SKM-1 treated with dmso at 0.1 percent for 144 hours (cell line): ENCODE data around the gene PRKAA1.
"Not testable (repeated sequence)": the region's sequence is repeated elsewhere in the genome, so short reads cannot be mapped to it uniquely, and the experiment has no call there.

Experiments used
- DNase-seq: peaks from one replicate; lab custom pipeline; 2025; ENCODE audit not compliant: unreplicated experiment; lab: John Stamatoyannopoulos, UW

Gene PRKAA1

GRCh38 chr5:40826489-40827187 is 28.5 kb upstream of the PRKAA1 start:
- DNase-seq = no peak

DNA sequence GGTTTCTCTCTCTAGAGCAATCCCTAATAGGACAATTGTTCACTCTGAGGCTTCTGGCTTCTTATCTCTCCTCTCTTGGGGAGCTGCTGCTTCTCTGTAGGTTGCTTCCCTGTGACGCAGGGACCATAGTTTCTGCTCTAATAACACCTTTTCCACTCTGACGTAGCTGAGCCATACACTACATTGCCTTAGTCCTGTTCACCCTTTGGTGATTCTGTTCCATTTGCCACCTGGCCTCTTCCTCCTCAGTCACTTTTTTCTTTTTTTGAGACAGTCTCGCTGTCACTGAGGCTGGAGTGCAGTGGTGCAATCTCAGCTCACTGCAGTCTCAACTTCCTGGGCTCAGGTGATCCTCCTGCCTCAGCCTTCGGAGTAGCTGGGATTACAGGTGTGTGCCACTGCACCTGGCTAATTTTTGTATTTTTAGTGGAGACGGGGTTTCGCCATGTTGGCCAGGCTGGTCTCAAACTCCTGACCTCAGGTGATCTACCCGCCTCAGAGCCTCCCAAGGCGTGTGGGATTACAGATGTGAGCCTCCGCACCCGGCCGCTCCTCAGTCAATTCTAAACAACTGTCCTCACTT is 27.4 kb upstream of the PRKAA1 start:
- not testable (repeated sequence) for DNase-seq

GRCh38 chr5:40823459-40823858 is 25.3 kb upstream of the PRKAA1 start:
- DNase-seq = no peak

DNA sequence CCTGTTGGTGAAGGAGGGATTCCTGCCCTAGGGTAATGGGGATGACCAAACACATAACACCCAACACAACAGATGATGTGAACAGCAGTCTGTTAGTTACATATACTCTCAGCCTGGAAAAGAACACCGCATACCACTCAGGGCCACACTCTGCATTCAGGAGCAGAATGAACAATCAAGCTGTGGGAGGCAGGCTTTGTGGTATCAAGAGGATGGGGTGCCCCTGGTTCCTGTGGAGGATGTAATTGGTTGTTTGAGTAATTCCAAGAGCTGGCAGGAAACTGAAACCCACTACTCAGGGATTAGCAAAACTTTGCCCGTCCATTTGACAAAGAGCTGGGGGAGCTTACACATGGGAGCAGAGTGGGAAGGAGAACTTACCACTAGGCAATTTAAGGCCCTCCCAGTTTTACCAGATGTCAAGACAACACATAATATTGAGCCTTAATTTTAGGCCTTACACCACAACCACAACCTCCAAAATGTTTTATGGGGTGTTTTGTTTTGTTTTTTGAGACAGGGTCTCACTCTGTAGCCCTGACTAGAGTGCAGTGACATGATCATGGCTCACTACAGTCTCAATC is 15.6 kb upstream of the PRKAA1 start:
- no peak for DNase-seq

GRCh38 chr5:40812125-40812524 is 14.0 kb upstream of the PRKAA1 start:
- no peak for DNase-seq

DNA sequence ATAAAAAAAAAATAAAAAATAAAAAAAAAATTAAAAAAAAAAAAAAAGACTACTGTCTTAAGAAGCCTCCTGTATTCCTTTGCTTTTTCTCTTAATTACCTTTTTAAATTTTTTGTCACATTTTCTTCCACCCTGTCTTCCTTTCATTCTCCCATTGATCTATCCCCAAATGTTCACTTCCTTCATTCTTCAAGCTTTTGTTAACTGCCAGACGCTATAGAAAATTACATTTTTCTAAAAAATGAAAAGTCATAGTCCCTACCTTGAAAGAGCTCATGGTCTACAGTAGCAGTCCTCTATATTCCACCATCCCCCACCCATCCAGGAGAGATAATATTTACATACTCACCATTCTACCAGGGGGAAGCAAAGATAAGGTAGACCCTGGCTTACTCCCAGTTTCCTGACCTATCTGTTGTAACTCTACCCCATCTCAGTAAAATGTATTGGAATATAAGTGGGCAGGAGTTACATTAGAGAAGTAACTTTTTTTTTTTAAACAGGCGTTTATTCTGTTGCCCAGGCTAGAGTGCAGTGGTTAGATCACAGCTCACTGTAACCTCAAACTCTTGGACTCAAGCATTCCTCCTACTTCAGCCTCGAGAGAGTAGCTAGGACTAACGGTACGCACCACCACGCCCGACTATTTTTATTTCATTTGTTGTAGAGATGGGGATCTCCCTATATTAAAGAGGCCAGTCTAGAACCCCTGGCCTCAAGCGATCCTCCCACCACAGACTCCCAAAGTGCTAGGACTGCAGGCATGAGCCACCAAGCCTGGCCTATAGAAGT is 3.8 kb upstream of the PRKAA1 start:
- DNase-seq = no peak

DNA sequence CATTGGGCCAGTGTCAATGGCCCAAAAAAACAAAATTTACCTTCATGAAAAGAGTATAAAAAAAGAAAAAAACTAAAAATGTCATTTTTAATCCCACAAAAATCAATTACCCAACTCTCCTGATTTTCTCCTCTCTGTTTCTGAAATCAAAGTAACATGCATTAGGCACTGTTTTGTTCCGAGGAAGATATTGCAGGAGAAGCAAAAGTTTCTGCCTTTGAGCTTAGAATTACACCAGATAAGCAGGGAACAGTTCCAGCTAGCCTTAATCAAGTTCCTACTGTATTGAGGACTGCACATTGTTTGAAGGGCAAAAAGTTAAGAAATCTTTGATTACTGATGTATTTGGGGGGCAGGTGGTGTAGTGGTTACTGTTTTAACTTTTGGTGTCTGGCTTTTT is 1.1 kb upstream of the PRKAA1 start:
- DNase-seq = no peak

- DNase-seq = peak; percentile 39
Observed at GRCh38 chr5:40798801-40799210, 632 bp upstream of the PRKAA1 start.

DNA sequence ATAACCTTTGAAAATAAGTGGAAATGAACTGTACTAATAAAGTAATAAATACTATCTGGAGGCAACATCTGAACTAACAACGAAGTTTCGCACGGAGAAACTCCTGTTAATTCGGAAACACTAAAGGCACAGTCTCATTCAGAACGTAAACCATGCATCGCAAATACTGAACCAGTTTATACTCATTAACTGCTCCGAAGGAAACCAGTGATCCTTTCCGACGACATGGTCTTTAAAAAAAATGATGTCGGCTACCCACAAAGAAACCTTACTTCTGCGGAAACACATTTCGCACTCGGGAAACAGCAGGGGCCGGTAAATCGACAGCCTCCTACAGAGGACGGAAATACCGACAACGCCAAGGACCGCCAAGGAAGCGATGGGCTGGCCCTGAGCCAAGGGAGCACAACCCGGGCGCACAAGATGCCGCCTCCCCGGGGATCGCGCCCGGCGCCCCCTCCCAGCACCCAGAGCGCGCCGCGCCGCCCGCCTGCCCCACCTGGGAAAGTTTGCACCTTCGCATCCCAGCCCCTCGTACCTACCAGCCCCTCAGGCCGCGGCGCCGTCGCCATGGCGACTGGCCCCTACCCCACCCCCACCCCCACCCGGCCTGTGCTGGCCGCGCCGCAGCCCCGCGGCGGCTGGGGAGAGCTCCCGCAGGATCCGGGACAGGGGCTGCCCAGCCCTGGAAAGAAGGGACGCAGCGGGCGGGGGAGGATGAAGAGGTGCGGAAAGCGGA is 732 bp downstream of the PRKAA1 start:
- DNase-seq = peak; percentile 62

GRCh38 chr5:40796487-40796889 is 1.7 kb downstream of the PRKAA1 start:
- peak; percentile 59 for DNase-seq

DNA sequence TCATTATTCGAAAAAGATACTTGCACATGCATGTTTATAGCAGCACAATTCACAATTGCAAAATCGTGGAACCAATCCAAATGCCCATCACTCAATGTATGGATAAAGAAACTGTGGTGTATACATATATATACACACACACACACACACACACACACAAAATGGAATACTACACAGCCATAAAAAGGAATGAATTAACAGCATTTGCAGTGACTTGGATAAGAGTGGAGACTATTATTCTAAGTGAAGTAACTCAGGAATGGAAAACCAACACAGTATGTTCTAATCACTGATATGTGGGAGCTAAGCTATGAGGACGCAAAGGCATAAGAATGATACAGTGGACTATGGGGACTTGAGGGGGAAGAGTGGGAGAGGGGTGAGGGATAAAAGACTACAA is 3.3 kb downstream of the PRKAA1 start:
- not testable (repeated sequence) for DNase-seq

DNA sequence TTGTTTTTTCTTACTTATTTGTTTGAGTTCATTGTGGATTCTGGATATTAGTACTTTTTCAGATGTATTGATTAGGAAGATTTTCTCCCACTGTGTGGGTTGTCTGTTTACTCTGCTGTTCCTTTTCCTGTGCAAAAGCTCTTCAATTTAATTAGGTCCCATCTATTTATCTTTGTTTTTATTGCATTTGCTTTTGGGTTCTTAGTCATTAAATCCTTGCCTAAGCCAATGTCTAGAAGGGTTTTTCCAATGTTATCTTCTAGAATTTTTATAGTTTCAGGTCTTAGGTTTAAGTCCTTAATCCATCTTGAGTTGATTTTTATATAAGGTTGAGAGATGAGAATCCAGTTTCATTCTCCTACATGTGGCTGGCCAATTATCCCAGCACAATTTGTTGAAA is 3.8 kb downstream of the PRKAA1 start:
- DNase-seq = not testable (repeated sequence)

DNA sequence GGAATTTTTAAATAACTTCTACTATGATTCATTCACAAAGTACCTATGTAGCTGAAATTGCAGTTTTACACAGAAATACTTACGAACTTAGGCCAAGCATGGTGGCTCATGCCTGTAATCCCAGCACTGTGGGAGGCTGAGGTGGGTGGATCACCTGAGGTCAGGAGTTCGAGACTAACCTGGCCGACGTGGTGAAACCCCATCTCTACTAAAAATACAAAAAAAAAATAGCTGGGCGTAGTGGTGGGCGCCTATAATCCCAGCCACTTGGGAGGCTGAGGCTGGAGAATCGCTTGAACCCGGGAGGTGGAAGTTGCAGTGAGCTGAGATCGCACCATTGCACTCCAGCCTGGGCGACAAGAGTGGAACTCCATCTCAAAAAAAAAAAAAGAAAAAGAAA is 5.5 kb downstream of the PRKAA1 start:
- not testable (repeated sequence) for DNase-seq

GRCh38 chr5:40791715-40792139 is 6.4 kb downstream of the PRKAA1 start:
- DNase-seq = no peak

- DNase-seq = no peak
Observed at GRCh38 chr5:40790947-40791593, 7.1 kb downstream of the PRKAA1 start.

- not testable (repeated sequence) for DNase-seq
Observed at GRCh38 chr5:40788941-40789340, 9.2 kb downstream of the PRKAA1 start.

DNA sequence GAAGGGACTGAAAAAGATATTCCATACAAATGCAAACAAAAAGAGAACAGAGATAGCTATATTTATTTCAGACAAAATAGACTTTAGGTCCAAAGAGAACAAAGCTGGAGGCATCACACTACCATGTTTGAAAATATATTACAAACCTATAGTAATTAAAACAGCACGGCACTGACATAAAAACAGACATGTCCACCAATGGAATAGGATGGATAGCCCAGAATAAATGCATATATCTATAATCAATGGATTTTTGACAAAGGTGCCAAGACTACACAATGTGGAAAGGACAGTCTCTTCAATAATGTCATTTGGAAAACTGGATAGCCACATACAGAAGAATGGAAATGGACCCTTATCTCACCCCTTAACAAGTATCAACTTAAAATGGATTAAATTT is 10.2 kb downstream of the PRKAA1 start:
- DNase-seq = no peak

- not testable (repeated sequence) for DNase-seq
Observed at GRCh38 chr5:40786664-40787063, 11.5 kb downstream of the PRKAA1 start.

GRCh38 chr5:40784916-40785315 is 13.3 kb downstream of the PRKAA1 start:
- DNase-seq = no peak

DNA sequence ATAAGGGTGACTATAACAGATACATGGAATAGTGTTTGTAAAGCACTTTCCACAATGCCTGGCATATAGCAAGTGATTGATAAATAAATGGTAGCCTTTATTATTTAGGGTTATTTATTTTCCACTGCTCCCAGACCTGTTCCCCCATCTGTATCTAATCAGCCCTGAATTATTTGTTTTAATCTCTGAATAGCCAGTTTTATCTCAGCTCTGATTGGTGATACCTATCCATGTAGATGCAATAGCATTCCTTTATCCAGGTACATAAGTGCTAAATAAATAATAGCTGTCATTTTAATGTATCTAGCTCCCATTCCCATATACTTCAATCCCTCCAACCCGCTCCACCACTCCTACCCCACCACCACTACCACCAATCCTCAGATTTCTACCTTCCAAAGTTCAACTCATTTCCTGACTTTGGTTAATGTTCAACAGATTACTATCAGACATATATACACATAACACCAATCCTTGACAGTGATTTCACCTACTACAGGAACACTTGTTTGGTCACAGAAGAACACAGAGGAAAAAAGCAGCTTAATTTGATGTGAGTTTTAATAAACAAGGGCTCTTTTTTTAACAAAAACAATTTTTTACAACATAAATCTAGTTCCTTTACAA is 14.0 kb downstream of the PRKAA1 start:
- no peak for DNase-seq
